ENCODE data around the gene NCF4.

NCF4 gene

DNA sequence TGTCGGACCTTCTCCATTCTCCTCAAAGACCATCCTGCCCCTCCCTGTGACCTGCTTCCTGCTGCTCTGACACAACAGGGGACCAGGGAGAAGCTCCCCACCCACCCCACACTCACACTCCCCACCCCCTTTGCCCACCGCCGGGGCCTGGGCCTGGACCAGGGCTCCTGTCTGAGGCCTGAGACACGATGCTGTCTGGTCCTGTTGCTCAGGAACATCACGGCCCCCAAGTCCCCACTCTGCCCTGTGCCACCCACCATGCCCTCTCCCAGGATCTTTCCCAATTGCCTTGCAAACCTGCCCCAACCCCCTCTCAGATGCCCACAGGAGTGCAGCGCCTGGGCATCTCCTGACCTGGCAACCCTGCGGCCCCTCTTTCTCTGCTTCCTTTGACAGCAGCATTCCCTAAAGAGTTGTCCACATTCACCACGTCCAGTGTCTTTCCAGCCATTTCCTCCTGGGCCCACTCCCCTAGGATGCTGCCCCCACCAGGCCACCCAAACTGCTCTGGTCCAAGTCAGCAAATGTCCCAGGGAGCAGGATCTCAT is 63.4 kb downstream of the NCF4 start:
- no peak for DNase-seq

DNA sequence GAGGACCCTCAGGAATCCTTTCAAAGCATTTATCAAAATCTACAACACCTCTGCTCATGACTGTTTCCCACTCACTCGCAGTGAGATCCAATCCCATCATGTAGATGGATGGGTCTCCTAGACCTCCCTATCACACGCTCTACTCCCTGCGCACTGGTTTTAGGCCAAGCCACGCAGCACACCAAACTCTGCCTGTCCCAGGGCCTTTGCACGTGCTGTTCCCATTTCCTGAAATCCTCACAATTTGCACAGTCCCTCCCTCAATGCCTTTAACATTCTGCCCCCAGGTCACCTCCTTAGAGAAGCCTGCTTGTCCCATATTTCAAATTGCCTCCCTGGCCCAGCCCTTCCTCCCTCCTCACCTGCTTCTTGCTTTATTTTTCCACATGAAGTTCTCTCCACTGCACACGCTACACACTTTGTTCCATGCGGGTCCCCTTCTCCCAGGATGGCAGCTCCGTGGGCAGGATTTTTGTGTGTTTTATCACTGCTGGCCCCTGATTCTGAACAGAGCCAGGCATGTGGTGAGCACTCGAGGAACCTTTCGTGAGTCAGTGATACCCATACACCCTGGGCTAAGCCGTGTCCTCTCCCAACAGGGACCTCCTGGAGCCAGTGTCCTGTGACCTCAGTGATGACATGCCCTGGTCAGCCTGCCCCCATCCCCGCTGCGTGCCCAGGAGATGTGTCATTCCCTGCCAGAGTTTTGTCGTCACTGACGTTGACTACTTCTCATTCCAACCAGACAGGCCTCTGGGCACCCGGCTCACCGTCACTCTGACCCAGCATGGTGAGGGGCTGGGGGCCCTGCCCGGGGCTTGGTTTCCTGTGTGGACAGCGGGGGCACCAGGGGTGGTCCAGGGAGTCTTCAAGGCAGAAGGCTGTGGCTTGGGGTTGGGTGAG is 64.8 kb downstream of the NCF4 start:
- DNase-seq: no peak

DNA sequence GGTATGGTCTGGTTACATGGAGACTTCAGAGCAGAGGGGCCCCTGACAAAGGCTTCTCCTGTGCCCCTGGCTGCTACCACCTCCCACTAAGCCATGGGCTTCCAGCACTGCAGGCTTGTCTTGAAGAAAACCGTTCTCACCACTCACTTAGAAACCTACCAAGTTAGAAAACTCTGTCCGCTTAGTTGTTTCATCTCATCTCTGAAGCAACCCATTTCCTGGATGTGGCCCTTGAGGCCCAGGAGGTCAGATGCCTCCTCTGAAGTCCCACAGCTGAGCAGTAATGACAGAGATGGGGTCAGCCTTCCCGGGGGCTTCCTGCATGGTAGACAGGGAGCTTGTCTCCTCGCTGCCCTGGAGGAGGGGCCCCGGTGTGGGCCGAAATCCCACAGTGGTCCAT is 65.5 kb downstream of the NCF4 start:
- no peak for DNase-seq

DNA sequence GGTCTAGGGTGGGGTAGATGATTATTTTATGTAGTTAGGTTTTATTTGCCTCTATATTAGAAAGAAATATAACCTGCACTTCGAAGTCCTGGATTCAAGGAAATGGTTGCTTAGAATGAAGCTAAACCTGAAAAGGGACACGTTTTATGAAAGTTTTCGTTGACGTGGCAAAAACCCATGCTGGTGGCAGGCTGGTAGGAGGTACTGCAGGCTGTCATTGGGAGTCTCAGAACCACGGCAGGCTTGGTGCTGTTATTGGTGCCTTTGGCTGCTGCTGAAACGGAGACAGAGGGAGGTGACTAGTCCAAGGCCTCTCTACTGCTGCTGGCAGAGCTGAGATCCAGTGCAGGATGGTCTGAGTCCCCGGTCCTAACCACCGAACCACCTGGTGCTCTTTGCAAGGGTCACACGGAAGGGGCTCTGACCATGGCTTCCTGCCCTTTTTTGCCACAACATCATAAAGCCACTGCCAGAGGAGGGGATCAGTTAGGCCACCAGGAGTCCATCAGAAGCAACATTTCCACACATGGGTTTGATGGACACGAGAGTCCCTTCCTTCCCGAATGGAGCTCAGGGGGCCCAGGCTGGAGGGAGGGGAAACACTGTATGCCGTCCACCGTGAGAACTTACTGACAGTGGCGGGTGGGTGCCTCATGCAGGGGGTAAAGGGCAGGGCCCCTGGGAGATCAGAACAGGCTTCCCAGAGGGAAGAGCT is 66.1 kb downstream of the NCF4 start:
- no peak for DNase-seq
